ENCODE results near the gene AZIN2.
A peak's percentile ranks its signal among the peaks of the same experiment; 100 is the strongest.
"Not testable (repeated sequence)": the region's sequence is repeated elsewhere in the genome, so short reads cannot be mapped to it uniquely, and the experiment has no call there.

The AZIN2 gene

DNA sequence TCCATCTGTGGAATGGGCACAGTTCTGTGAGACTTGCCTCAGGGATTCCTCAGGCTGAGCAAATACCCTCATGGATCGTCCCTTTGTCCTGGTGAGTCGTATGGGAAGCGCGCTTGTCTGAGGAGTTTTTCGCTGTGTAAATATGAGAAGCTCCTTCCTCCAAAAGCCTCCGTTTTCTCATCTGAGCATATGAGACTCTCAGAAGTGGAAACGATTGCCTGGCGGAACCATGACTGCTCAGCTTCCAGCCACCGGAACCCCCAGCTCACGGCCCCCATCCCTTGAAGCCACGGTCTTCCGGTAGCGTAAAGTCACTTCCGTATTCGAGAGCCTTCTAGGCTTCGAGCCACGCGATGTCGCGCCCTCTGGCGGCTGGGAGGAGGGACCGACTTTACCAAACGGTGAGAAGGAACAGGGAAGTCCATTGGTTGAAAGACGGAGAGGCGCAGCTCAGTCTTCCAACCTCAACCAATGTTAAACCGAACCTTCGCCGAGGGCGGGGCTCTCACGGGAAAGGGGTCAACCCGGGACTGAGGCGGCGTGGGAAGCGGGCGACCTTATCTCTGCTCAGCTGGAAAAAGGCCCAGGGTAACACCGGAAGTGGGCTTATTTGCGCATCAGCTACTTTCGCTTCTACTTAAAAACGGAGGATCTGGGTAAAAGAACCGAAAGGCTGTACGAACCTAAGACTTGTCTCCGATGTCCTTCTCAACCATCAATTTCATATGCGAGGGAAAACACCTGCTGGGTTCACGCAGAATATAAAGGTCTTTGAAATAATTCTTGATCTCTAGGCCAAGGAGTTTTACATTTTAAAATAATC, 46.3 kb downstream of the AZIN2 start:
- DNase-seq (ENCODE audit: low read depth in 2 of 2), result peak; percentile 98 to 99

GRCh38 chr1:33128781-33129180, 47.8 kb downstream of the AZIN2 start:
- DNase-seq (ENCODE audit: low read depth in 2 of 2), result no peak

DNA sequence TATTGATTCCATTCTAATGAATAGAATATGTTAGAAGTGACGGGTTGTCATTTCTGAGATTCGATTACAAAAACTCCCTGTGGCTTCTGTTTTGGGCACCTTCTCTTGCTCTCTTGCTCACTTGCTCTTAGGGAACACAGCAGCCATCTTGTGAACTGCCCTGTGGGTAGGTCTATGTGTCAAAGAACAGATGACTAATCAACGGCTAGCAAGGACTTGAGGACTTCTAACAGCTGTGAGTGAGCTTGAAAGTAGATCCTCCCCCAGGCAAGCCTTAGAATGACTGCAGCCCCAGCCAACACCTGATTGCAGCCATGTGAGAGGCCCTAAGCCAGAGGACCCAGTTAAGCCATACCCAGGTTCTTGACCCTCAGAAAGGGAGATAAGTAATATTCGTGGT, 49.3 kb downstream of the AZIN2 start:
- DNase-seq (ENCODE audit: low read depth in 2 of 2), result peak in 1 of 2 experiments; percentile 4

DNA sequence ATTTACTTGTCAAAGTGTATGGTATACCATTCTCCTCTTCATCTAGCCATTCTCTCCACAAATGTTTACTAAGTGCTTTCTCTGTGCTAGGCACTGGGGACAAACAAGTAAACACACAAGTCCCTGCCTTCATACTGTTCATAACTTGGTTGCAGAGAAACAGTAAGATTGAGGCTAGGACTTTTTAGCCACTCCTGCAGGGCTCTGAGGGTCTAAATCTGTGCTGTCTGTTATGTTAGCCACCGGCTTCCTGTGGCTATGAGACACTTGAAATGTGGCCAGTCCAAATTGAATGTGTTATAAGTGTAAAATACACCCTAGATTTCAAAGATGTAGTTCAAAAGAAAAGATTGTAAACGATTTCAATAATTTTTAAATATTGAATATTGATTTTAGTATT, 50.2 kb downstream of the AZIN2 start:
- DNase-seq (ENCODE audit: low read depth in 2 of 2), result no peak

DNA sequence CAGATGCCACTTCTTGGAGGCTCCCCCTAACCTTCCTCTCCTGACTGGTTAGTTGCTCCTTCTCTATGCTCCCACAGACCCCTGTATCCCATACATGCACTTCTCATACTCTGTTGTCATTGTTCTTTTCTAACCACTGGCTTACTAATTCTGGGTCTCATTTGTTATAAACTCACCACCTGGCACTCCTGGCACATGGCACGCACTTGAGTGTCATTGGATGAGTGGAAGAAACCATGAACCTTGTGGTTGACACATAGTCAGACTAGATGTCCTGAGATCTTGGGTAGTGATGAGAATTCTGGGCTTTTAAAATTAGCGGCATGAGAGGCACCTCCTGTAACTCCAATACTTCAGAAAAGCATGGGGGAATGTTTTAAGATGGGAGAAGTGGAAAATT, 51.6 kb downstream of the AZIN2 start:
- no peak for DNase-seq (ENCODE audit: low read depth in 2 of 2)

DNA sequence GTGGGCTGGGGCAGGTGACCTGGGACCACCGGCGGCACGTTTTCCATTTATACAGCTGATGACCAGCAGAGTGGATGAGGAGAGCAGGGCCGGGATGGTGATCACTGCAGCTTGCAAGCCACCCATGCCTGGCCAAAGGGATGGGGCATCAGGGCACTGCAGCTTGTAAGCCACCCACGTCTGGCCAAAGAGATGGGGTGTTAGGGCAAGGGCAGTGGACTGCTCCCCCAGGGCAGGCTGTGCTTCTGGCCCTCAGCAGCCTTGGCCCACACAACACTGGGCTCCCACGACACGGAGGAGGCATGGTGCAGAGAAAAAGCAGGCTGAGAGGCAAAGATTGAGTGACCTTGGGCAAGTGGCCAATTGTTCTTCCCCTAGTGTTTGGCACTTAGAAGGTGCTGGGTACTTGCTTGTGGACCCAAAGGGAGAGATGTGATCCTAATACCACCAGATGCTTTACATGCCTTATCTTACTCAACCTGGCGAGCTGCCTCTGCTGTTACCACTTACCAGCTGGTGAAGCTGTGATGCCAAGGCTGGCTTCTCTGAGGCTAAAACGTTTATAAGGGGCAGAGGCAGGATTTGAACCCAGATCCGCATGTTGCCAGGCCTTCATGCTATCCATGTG, 52.6 kb downstream of the AZIN2 start:
- no peak for DNase-seq (ENCODE audit: low read depth in 2 of 2)

GRCh38 chr1:33136041-33136440, 55.1 kb downstream of the AZIN2 start:
- not testable (repeated sequence) for DNase-seq (ENCODE audit: low read depth in 2 of 2)

GRCh38 chr1:33137800-33138199, 56.8 kb downstream of the AZIN2 start:
- DNase-seq (ENCODE audit: low read depth in 2 of 2), result peak in 1 of 2 experiments; percentile 14

DNA sequence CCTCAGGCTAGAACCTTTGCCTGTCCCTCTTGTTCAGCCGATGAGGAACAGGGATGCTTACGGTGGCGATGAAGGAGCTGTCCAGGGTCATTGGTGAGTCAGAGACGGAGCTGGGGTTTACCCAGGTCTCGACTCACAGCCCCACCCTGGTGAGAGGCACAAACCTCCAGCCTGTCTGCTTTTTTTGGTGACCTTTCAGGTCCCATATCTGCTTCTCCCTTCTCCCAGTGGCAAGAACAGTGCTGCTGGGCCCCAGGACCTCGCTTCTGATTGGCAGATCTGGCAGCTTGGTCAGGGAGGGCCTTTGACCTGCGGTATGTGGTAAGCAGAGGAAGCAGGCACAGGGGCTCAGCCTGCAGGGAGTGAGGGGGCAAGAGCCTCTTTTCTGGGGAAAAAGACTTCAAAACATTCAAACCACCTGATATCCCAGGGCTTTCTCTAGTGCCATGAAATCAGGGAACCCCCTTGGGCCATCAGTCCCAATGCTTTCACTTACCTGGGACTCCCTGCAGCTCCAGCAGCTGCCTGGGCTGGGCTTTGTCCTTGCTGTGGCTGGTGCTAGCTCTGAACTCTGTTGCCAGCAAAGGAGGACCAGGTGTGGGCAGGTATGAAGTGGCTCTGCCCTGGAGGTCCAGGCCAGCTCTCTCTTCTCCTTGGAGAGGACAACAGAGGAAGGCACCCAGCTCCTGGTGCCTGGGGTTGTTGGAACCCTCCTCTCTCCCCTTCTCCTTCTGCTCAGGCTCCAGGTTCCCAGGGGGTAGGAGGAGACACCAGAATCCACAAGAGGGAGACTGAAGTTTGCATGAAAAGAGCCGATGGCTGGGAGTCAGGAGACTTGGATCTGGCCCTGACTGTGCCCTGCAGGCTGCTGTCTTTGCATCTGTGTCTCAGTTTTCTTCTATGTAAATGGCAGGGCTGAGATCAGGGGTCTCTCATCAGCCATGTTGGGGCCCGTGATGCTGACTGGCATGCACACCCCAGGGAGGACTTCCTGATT, 59.5 kb downstream of the AZIN2 start:
- no peak for DNase-seq (ENCODE audit: low read depth in 2 of 2)

- no peak for DNase-seq (ENCODE audit: low read depth in 2 of 2)
Measured at GRCh38 chr1:33141216-33141615, 60.3 kb downstream of the AZIN2 start.

- no peak for DNase-seq (ENCODE audit: low read depth in 2 of 2)
Measured at GRCh38 chr1:33141781-33142180, 60.8 kb downstream of the AZIN2 start.

DNA sequence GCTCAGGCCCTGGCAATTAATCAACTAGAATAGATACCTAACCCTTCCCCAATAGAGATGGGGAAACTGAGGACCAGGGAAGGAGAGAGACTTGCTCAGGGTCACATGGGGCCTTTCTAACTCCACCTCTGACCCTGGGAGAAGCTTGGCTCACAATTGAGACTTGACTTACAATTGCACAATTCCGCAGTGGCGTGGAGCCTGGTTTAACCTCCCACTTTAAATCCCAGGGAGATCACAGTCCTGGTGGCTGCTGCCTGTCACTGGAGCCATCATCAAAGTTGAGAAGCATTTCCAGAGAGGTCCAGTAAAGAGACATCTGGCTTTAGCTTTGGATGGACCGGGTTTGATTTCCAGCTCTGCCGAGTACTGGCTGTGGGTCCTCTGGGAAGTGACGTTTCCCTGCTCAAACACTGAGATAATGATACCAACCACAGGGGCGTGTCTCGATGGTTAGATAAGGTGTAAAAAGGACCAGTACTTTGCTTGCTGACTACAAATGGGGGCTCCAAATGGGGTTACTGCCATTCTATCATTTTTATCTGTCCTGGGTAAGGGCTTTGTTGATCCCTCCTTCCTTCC, 61.6 kb downstream of the AZIN2 start:
- no peak for DNase-seq (ENCODE audit: low read depth in 2 of 2)

DNA sequence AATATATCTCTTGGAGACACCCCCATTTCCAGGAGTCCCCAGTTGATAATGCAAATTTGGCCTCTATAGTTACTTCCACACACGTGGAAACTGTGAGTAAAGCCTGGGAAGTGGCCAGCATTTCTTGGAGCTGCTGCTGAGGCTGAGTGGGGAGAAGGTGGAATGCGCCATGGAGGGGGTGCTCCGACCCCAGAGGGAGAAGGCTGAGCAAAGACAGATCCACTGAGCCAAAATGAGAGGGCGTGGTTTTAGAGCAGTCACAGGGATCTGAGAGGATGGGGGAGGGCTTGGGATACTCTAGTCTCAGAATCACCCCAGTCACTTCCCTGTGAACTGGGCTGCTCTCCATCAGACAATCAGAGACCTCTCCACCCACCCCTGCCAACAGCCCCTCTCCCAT, 62.2 kb downstream of the AZIN2 start:
- no peak for DNase-seq (ENCODE audit: low read depth in 2 of 2)

DNA sequence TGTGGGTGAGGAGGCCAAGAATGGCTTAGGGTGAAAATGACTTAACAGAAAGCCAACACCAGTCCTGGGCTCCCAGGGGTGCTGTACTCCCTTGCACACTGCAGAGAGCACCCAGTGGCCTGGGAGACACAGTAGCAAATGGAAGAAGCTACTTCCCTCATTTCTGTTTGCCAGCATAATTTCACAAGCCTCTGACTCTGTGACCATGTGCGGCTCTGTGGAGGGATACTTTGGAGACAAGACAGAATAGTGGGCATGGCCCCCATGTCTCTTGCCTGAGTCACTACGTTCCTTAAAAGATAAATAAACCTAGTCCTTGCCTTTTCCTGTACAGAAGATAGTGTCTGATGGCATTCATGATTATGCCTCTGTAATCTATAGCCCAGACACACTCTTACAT, 62.7 kb downstream of the AZIN2 start:
- DNase-seq (ENCODE audit: low read depth in 2 of 2), result no peak

- DNase-seq (ENCODE audit: low read depth in 2 of 2), result no peak
Measured at GRCh38 chr1:33146003-33146402, 65.0 kb downstream of the AZIN2 start.

GRCh38 chr1:33147275-33147996, 66.5 kb downstream of the AZIN2 start:
- no peak for DNase-seq (ENCODE audit: low read depth in 2 of 2)

- DNase-seq (ENCODE audit: low read depth in 2 of 2), result no peak
Measured at GRCh38 chr1:33147997-33148314, 67.0 kb downstream of the AZIN2 start.

GRCh38 chr1:33148615-33149014, 67.7 kb downstream of the AZIN2 start:
- DNase-seq (ENCODE audit: low read depth in 2 of 2), result no peak

DNA sequence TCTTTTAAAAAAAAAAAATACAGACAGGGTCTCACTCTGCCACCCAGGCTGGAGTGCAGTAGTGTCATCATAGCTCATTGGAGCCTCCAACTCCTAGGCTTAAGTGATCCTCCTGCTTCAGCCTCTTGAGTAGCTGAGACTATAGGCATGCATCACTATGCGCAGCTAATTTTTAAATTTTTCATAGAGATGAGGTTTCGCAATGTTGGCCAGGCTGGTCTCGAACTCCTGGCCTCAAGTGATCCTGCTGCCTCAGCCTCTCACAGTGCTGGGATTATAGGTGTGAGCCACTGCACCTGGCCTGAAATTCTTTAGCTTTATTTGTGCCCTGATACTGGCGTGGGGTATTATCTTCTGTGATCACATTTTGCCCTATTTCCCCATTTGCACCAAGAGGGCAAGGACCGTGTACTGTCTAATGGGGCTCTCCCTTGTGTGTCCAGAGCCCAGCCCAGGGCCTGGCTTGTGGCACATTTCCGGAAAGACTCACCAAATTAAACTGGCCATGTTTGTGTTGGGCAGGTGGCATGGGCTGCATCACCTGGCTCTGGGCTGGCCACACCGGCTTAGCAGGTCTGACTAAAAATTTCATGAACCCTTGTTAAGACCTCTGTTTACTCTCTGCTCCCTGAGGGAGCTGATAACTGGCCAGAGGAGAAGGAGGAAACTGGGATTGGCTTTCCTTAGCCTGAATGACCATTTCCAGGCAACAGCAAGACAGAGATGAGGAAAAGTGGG, 68.7 kb downstream of the AZIN2 start:
- DNase-seq (ENCODE audit: low read depth in 2 of 2), result no peak

DNA sequence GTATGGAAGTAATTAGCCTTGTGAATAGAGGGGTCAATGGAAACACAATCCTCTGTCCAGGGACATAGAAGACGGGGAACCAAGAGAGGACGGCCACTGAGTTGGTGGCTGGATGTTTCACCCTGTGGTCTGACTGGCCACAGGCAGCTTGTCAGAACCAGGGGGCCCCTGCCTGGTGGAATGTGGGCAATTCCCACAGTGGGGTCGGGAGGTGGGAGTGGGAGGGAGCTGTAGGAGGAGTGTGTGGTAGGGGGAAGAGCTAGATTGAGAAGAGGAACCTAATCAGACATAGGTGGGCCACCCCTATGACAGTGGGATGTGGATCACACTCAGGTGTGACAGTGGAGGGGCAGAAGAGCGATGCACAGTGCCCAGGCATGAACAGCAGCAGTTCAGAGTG, 69.6 kb downstream of the AZIN2 start:
- DNase-seq (ENCODE audit: low read depth in 2 of 2), result no peak

DNA sequence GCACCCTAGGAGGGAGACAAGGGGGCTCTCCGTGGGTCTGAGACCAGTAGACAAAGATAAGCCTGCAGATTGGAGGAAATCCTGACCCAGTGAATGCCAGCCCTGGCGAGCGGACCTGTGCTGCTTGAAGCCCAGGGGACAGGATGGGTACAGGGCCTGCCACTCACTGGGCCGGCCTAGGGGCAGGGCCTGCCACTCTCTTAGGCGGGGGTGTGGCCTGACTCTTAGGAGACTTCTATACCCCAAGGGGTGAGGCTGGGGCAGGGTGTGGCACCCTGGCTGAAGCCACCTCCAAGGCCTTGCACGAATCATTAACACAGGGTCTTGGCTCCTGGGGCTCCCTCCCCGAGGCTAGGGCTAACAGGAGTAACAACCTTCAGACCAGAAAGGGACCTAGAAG, 70.2 kb downstream of the AZIN2 start:
- no peak for DNase-seq (ENCODE audit: low read depth in 2 of 2)

Data from stimulated activated CD4-positive, alpha-beta T cell treated with anti-CD3 and anti-CD28 coated beads, Interleukin-12 subunit alpha, Interleukin-12 subunit beta, amount 100 ng/mL, for 24 hours (primary cell).